Breast epithelium (tissue), 3 donors: ENCODE results near the gene PRKAR1B.

Source experiments
- POLR2A ChIP-seq: fragments of 450-650 bp; IDR thresholded peaks from one replicate; pipeline ENCODE4 v1.6.1; 2016; ENCODE audit warnings: antibody characterized with exemption, mild to moderate bottlenecking, moderate library complexity
- POLR2AphosphoS5 ChIP-seq, 3 donors: sonication (generic); formaldehyde crosslinking; IDR thresholded peaks; one replicate each; pipeline ENCODE4 v1.6.1; 2017; ENCODE audit warnings: antibody characterized with exemption in 3 of 3
- TF ChIP-seq, protein P1 (sequence below), 3 donors: fragments of 450-650 bp; IDR thresholded peaks; one replicate each; pipeline ENCODE4 v1.5.1; 2016 to 2017; ENCODE audit warnings: antibody characterized with exemption in 3 of 3, mild to moderate bottlenecking in 3 of 3, moderate library complexity in 3 of 3

DNA sequence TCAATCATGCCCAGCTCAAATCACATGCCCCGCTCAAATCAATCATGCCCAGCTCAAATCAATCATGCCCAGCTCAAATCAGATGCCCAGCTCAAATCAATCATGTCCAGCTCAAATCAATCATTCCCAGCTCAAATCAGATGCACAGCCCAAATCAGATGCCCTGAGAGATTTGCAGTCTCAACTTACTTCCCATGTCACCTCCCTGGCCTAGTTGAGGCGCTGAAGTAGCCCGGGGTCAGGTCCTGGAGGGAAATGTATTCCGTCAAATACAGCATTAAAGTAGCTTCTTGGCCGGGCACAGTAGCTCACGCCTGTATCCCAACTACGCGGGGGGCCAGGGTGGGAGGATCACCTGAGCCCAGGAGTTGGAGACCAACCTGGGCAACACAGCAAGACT lies 15.7 kb upstream of the PRKAR1B start:
- TF ChIP-seq, protein P1, sequence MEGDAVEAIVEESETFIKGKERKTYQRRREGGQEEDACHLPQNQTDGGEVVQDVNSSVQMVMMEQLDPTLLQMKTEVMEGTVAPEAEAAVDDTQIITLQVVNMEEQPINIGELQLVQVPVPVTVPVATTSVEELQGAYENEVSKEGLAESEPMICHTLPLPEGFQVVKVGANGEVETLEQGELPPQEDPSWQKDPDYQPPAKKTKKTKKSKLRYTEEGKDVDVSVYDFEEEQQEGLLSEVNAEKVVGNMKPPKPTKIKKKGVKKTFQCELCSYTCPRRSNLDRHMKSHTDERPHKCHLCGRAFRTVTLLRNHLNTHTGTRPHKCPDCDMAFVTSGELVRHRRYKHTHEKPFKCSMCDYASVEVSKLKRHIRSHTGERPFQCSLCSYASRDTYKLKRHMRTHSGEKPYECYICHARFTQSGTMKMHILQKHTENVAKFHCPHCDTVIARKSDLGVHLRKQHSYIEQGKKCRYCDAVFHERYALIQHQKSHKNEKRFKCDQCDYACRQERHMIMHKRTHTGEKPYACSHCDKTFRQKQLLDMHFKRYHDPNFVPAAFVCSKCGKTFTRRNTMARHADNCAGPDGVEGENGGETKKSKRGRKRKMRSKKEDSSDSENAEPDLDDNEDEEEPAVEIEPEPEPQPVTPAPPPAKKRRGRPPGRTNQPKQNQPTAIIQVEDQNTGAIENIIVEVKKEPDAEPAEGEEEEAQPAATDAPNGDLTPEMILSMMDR (IDR thresholded peaks at IDR 0.05) = no peak
- TF ChIP-seq POLR2A = no peak
- TF ChIP-seq POLR2AphosphoS5 (IDR thresholded peaks at IDR 0.05) = no peak
